GM18907 (cell line): ENCODE results near the gene NUP153.
"Not testable (repeated sequence)": the region's sequence is repeated elsewhere in the genome, so short reads cannot be mapped to it uniquely, and the experiment has no call there.

Source experiments
- ATAC-seq: cut with Tn5 transposase; IDR thresholded peaks from one replicate; pipeline ENCODE4 v1.9.1; 2021; ENCODE audit warnings: mild to moderate bottlenecking, moderate library complexity; ENCODE audit not compliant: unreplicated experiment

NUP153 gene

DNA sequence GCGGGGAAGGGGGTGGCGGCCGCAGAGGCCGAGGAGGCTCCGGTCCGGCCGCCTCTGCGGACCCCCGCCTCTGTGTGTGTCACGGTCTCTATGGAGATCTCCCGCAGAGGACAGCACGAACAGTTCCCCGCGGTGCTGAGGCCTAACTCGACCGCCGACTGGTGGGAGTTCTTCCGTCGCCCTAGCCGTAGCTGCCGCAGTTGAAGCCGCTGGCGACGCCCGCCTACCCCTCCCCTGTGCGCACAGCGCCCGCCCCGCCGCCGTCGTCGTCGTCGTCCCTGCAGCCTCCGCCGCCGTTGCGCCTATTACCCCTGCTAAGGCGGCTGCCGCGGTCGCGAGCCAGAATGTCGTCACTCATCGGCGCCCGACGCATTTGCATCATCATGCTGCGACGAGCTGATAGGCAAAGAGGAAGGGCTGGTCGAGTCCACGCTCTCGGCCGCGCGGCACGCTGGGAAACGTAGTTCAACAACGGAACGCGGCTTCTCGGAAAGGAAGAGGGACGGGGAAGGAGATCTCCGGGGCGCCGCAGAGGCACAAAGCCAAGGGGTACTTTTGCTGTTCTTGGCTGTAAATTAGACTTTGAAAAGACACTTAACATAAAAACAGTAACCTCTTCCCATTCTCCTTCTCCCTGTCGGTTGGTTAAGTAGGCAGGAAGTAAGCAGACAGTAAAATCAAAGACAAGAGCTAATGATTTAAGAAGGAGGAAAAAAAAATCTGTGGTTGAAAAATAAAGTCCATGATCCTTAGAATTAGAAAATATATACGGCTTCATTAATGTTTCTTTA lies at the start of gene NUP153:
Gene NUP153 (minus strand): TSS at position 346 of the 791 bp plus-strand sequence. CDS start 538 bp downstream, outside the sequence.
- ATAC-seq: peak; percentile 70

DNA sequence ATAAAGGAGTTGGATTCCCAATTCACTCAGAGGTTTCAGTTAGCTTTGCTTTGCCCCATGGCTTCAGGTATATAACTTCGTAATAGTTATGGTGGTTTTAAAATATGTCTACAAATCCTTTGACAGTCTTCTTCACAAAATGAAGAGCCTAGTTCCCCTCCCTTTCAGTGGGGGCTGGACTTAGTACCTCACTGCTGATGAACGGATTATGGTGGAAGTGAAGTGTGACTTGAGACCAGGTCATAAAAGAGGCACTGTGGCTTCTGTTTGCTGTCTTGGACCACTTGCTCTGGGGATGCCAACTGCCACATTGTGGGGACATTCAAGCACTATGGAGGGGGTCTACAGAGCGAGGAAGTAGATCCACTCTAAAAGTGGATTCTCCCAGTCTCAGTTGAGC lies 47.5 kb upstream of the NUP153 start:
- no peak for ATAC-seq

DNA sequence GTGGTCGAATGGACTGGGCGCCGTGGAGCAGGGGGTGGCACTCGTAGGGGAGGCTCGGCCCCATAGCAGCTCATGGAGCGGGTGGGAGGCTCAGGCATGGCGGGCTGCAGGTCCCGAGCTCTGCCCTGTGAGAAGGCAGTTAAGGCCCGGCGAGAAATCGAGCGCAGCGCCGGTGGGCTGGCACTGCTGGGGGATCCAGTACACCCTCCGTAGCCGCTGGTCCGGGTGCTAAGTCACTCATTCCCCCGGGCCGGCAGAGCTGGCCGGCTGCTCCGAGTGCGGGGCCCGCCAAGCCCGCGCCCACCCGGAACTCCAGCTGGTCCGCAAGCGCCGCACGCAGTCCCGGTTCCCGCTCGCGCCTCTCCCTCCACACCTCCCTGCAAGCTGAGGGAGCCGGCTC lies 38.6 kb upstream of the NUP153 start:
- ATAC-seq: not testable (repeated sequence)

DNA sequence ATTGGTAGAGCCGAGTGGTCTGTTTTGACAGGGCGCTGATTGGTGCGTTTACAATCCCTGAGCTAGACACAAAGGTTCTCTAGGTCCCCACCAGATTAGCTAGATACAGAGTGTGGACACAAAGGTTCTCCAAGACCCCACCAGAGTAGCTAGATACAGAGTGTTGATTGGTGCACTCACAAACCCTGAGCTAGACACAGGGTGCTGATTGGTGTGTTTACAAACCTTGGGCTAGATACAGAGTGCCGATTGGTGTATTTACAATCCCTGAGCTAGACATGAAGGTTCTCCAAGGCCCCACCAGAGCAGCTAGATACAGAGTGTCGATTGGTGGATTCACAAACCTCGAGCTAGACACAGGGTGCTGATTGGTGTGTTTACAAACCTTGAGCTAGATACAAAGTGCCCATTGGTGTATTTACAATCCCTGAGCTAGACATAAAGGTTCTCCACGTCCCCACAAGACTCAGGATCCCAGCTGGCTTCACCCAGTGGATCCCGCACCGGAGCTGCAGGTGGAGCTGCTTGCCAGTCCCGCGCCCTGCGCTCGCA lies 38.1 kb upstream of the NUP153 start:
- ATAC-seq: not testable (repeated sequence)

DNA sequence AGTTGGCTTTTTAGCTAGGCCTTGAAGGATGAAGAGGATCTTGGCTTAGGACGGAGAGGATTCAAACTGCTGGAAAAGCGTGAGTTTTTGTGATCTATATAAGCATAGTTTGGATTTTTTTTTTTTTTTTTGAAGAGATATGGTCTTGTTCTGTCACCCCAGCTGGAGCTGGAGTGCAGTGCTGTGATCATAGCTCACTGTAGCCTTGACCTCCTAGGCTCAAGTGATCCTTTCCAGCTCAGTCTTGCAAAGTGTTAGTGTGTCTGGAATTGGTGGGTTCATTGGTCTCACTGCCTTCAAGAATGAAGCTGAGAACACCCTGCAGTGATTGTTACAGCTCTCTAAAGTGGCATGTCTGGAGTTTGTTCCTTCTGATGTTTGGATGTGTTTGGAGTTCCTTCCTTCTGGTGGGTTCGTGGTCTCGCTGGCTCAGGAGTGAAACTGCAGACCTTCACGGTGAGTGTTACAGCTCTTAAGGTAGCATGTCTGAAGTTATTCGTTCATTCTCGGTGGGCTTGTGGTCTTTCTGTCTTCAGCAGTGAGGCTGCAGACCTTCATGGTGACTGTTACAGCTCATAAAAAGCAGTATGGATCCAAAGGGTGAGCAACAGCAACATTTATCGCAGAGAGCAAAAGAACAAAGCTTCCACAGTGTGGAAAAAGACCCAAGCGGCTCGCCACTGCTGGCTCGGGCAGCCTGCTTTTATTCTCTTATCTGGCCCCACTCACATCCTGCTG lies 37.5 kb upstream of the NUP153 start:
- ATAC-seq: no peak

DNA sequence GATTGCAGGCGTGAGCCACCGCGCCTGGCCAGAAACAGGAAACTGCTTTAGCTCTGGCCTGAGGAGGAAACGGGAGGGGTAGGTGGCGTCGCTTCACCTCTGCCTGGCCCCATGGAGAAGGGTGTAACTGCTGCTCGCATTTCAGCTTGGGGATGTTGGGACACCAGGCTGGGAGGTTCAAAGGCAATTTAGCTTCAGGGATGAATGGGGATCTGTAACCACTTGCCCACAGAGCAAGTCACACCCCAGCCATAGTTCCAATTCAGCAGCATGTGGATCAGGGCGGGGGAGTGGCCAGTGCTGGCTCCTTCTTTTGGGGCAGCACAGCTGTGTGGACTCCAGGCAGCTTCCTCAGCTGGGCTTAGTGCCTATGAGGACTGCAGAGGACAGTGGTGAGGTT lies 34.8 kb upstream of the NUP153 start:
- ATAC-seq: no peak

DNA sequence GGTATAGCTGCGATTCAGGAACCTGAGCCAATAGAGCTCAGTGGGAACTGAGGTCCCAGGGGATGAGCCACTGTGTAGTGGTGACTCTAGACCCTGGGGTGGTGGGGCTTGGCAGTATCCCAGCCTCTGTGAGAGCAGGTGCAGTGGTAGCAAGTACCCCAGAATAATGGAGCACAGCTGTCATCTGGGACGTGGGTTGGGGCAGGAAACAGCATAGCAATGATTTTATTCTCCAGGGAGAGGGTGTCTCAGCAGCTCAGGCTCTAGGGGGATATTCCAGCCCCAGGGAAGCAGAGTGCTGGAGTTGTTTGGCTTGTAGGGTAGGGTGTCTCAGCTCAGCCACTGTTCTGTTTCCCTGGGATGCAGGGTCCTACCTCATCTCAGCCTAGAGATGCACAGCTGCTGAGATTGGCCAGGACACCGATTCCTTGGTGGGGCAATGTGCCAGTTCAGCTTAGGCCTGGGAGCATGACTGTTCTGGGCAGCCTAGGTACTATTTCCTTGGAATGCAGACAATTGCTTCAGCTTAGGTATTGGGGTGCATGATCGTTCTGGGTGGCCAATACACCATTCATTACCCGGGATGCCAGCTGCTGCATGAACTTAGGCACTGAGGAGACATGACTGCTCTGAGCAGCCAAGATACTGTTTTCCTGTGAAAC lies 34.0 kb upstream of the NUP153 start:
- no peak for ATAC-seq

DNA sequence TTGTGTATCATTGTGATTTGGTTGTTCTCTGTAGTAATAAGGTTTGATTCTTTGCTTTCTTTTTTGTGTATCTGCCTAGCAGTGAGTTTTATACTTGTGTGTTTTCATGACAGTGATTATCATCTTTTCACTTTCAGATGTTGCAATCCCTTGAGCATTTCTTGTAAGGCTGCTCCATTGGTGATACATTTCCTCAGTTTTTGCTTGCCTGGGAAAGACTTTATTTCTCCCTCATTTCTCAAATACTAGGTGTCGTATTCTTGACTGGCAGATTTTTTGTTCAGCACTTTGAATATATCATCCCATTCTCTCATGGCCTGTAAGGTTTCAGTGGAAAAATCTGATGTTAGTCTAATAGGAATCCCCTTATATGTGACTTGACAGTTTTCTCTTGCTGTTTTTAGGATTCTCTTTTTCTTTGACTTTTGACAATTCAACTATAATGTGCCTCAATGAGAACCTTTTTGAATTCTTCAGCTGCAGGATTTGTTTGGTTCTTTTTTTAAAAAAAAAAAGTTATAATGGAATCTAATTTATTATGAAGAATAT lies 31.1 kb upstream of the NUP153 start:
- ATAC-seq: no peak

DNA sequence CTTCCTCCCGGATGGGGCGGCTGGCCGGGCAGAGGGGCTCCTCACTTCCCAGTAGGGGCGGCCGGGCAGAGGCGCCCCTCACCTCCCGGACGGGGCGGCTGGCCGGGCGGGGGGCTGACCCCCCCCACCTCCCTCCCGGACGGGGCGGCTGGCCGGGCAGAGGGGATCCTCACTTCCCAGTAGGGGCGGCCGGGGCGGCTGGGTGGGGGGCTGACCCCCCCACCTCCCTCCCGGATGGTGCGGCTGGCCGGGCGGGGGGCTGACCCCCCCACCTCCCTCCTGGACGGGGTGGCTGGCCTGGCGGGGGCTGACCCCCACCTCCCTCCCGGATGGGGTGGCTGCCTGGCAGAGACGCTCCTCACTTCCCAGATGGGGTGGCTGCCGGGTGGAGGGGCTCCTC lies 28.6 kb upstream of the NUP153 start:
- not testable (repeated sequence) for ATAC-seq

DNA sequence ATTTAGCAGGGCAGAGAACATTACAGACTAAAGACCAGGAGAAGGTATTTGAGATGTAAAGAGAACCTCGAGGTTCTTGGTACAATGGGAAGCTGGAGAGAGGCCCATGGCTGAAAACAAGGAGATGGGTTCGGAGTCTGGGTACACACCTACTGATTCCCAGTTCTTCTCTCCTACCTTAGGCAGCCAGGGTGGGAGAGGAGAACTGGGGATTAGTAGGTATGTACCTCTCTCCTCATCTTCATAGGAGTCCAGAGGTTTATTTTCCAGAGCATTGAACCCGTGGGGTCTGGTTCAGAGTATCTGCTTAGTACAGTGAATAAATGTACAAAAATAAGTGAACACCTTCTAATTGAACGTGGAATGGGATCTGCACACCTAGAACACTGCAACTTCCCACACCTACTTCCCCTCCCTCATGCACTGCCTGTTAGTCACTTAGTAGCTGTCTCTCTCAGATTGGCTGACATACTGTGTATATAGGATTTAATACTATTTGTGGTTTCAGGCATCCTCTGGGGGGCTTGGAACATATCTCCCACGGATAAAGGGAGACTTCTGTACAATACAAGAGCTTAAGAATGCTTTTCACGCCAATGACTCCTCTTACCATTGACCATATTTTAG lies 23.5 kb upstream of the NUP153 start:
- ATAC-seq: no peak

DNA sequence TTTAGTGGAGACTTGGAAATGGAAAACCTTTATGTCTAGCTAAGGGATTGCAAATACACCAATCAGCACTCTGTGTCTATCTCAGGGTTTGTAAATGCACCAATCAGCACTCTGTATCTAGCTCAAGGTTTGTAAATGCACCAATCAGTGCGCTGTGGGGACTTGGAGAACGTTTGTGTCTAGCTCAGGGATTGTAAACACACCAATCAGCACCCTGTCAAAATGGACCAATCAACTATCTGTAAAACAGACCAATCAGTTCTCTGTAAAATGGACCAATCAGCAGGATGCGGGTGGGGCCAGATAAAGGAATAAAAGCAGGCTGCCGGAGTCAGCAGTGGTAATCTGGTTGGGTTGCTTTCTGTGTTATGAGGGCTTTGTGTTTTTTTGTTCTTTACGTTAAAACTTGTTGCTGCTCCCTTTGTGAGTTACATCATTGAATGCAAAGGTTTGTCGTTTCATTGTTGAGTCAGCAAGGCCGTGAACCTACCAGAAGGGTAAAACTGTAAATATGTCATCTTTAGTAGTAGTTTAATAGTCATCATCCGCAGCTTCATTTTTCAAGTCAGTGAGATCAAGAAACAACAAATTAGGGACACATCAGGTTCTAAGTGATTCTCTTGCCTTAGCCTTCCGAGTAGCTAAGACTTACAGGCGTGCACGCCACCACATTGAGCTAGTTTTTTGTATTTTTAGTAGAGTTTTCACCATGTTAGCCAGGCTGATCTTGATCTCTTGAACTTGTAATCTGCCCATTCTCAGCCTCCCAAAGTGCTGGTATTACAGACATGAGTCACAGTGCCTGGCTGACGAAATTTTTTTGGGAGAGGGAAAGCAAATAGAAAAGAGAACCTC lies 22.7 kb upstream of the NUP153 start:
- no peak for ATAC-seq

DNA sequence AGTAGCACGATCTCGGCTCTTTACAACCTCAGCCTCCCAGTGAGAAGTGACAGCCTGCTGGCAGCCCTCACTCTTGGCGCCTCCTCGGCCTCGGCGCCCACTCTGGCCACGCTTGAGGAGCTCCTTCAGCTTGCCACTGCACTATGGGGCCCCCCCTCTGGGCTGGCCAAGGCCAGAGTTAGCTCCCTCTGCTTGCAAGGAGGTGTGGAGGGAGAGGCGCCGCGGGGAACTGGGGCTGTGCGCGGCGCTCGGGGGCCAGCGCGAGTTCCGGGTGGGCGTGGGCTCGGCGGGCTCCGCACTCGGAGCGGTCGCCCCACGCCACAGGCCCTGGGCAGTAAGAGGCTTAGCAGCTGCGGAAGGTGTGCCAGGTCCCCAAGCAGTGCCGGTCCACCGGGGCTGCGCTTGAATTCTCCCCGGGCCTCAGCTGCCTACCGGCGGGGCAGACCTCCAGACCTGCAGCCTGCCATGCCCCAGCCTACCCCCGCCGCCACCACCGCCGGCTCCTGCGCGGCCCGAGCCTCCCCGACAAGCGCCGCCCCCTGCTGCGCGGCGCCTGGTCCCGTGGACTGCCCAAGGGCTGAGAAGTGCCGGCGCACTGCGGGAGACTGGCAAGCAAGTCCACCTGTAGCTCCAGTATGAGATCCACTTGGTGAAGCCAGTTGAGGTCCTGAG lies 22.0 kb upstream of the NUP153 start:
- ATAC-seq: no peak

DNA sequence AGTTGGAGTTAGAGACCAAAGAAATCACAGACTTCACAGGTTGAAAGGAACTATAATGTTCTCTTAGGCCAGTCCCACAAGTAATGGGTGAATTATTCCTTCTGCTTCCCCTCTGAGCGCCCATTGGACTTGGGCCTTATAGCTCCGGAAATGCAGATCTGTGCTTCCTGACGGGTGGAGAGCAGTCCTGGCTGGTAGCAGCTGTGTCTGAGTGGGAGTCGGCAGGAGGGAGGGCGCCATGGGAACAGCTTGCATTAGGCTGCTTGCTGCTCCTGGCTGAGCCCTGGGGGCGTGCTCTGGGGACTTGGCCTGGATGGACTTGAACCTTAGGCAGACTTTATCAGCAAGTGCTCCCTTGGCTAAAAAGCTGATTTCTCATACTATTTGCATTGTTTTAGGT lies 18.4 kb upstream of the NUP153 start:
- no peak for ATAC-seq

DNA sequence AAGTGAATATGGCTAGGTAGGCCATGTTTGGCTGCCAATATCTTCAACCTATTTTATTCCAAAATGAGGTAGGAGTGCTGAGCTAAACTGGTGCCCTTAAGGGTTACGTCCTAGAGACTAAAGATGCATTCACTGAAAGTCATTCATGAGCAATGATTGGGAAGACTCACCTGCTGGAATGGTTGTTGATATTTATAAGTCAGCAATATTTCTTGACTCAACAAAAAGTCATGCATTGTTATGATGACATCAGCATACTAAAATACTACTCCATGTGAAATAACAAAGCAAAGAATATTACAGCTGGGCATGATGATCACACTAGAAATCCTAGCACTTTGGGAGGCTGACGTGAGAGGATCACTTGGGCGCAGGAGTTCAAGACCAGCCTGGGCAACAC lies 17.6 kb upstream of the NUP153 start:
- no peak for ATAC-seq

DNA sequence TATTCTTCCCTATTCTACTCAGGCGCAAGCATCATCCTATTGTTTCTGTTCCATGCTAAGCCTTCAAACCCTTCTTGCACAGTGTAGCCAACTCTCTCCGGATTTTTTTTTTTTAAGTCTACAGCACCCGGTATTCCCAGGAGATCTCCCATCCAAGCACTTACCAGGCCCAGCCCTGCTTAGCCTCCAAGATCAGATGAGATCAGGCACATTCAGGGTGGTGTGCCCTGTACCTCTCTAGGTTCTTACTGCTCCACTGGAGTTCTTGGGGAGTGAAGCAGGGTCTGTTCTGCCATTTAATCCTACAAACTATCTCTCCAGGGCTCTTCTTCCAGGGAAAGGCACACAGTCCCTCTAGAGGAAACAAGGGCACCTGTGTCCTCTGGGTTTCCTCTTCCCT lies 14.9 kb upstream of the NUP153 start:
- ATAC-seq: no peak

DNA sequence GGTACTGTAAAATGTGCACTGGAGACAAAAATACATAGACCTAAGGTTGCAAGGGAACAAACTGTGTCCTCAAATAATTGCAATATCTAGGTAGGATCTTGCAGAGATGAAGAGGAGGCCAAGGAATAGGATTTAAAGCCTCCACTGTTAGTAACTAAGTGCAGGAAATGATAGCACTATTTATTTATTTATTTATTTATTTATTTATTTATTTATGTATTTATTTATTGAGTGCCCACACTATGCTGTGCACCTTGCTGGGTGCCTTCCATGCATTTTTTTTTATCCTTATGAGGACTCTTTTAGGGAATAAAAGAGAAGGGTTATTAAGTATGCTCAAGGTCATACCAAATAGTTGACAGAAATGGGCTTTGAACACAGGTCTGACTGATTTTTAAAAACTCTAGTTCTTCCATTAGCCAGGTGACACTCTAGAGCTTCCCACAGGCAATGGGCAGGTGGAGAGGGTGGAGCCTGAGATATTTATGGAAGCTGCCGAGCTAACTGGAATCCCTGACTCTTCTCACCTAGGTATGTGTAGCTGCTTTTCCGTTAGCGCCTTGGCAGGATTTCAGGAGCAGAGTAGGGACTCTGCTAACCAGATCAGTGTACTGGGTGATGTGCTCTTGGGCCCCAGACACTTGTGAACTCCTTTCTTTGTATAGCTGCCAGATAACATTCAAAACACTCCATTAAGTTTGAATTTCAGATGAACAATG lies 12.8 kb upstream of the NUP153 start:
- no peak for ATAC-seq

DNA sequence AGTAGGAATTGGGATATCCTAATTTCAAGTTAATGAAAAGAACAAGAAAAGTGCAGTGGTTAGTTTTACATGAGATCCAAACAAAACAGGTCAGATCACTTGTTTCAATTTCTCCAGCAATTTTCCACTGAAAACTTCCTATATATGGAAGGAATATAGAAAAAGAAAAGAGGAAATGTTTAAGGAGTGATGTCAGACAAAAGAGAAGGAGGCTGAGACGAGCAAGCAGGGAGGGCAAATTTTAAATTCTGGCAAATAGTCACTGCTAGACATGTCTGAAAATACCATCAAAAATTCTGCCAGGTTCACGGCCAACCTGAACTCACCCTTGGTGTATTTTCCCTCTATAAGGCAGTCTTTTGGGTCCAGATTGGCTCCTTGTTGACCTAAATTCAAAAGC lies 9.5 kb upstream of the NUP153 start:
- no peak for ATAC-seq
